Ectodermal cell (in vitro differentiated cells): ENCODE data around the gene SLC41A1.

Experiments used
- H3K27ac ChIP-seq: 2 replicates; pipeline ENCODE4 v1.7.0; 2013; ENCODE audit warnings: mild to moderate bottlenecking, low read depth, low read length; ENCODE audit not compliant: insufficient read depth, poor library complexity, severe bottlenecking
- H3K27me3 ChIP-seq: 2 replicates; pipeline ENCODE4 v1.7.0; 2013; ENCODE audit warnings: mild to moderate bottlenecking, low read length; ENCODE audit not compliant: insufficient read depth, control insufficient read depth, poor library complexity, severe bottlenecking
- H3K36me3 ChIP-seq: one replicate; pipeline ENCODE4 v1.7.0; 2013; ENCODE audit warnings: low read length; ENCODE audit not compliant: control insufficient read depth, insufficient read depth
- H3K4me1 ChIP-seq: one replicate; pipeline ENCODE4 v1.7.0; 2013; ENCODE audit warnings: low read length; ENCODE audit not compliant: control insufficient read depth, insufficient read depth
- H3K4me3 ChIP-seq: 2 replicates; pipeline ENCODE4 v1.7.0; 2013; ENCODE audit warnings: low read depth, low read length, control low read depth; ENCODE audit not compliant: insufficient read depth
- H3K9me3 ChIP-seq: 2 replicates; pipeline ENCODE4 v1.7.0; 2013; ENCODE audit warnings: mild to moderate bottlenecking, low read length, moderate library complexity; ENCODE audit not compliant: control insufficient read depth
- WGBS, 2 experiments: methylation state at CpG; one replicate each; pipeline ENCODE4 v1.1.7; 2013; ENCODE audit warnings: missing lambda C conversion rate in 2 of 2; 5-methylcytosine and 5-hydroxymethylcytosine counted together

The SLC41A1 gene

DNA sequence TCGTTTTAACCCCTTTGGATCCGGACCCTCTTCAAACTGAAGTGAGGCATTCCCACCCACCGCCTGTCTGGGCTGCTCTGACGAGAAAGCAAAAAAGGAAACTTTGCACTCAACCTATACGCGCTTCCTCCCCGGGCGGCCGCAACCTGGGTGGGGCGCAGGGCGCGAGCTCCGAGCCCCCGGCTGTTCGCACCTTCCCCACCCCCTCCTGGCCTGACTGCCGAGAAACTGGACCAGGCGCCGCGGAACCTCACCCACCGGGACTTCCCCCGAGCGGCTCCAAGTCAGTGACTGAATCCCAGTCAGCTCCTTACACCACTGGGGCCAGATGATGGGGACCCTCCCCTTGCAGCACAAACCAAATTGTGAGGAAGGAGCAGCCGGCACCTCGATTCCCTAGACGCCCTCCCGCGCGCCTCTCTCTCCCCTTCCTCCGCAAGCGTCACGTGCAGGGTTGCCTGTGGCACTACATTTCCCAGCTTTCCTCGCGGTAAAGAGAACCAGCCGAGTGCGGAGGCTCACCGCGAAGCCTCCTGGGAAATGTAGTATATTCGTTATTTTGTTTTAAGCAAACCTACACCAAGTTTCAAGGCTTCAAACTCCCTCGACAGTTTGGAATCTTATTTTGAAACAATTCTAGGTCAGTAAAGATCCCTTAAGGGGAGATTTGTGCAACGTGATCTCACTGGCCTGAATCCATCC is 37.8 kb downstream of the SLC41A1 start, which contains the start of gene RAB29:
TSS of gene RAB29 (minus strand) at position 468 of the 702 bp plus-strand sequence. CDS start 526 bp downstream, outside the sequence.
- Histone ChIP-seq H3K27ac (no peak within 1 kb of the TSS), H3K27me3 (peaks cover 37% of the 10 kb centered on the region), H3K4me1 (peaks cover 7% of the 10 kb centered on the region), H3K36me3 (no peaks in the 10 kb centered on the region), H3K9me3 (no peaks in the 10 kb centered on the region), H3K4me3 (peak within 1 kb of the TSS; percentile 78)
- 0 to 1% methylated on average over 37 to 40 of the region's 40 CpGs for WGBS, 2 experiments

DNA sequence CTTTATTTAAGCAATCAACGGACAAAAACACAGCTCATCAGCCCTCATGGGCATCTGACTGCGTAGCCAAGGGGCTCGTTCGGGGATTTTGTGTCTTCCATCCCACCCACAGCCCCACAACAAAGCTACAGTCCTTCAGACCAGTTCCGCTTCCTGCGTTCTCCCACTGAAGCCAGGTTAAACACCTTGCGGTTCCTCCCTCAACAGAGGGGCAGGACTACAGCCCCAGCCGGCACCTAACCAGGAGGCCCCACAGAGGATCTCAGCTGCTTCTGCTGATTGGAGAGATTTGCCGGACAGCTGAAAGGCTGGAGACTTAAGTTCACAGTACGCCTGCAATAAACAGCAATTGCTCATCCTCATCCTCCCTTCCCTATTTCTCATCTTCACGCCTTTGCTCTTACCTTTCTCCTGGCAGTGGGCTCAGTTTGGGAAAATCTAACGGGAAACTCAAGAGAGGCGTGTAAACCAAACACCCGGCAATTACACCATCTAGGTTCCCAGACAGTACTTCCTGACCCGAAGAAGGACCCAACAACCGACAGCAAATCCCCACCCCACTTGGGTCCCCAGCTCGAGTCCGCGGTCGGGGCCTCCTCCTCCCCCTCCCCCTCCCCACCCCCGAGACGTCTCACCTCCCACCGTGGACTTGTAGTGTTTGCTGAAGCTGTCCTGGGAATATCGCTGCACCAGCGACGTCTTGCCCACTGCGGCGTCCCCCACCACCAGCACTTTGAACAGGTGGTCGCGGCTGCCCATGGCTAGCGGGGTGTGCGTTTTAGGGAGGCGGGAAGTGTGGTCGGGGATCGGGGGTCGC is 38.6 kb downstream of the SLC41A1 start:
- H3K9me3 ChIP-seq: no peaks in the 10 kb centered on the region
- peak overlapping the region; percentile 78 for H3K4me3 ChIP-seq
- no peak overlapping the region for H3K27ac ChIP-seq
- WGBS, 2 experiments: 7 to 8% methylated on average over 35 to 36 of the region's 36 CpGs
- H3K4me1 ChIP-seq: peaks cover 7% of the 10 kb centered on the region
- H3K36me3 ChIP-seq: no peaks in the 10 kb centered on the region
- peaks cover 37% of the 10 kb centered on the region for H3K27me3 ChIP-seq

DNA sequence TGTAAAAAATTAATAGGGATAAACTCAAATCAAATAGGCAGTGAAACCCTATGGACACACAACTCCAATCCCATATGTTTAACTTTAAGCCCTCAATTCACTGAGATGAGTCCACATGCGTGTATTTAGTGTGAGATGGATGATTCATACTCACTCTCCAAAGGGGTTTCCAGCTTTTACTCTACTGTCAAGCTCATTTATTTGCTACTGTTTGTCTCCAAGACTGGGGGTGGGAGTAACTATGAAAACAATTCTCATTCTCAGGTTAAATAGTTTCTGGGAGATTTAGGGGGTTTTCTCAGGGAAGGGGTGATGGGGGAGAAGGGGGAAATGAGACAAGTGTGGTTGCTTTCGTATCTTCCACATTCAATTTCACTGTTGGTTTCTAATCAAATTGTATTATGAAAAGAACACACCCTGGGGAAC is 40.4 kb downstream of the SLC41A1 start:
- no peak overlapping the region for H3K27ac ChIP-seq
- H3K4me3 ChIP-seq: no peak overlapping the region
- no peaks in the 10 kb centered on the region for H3K36me3 ChIP-seq
- no peaks in the 10 kb centered on the region for H3K9me3 ChIP-seq
- H3K27me3 ChIP-seq: peaks cover 37% of the 10 kb centered on the region
- peaks cover 7% of the 10 kb centered on the region for H3K4me1 ChIP-seq
- WGBS, 2 experiments: 95 to 100% methylated on average over 2 of the region's 2 CpGs

DNA sequence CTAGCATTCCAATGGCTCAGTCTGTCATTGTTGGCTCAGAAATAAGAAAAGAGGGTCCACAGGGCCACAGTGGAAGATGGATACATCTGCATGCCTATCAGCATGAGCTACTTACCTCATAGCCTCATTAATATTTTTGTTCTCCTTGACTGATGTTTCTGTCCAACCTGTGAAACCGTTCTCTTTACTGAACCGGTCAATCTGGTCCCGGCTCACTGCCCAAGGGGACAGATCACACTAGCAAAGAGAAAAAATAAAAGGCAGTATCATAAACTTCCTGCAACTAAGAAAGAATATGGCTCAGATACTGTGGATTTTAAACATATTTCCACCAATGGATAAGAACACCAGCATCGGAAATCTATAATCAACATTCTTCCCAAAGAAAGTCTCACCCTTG is 42.4 kb downstream of the SLC41A1 start:
- Histone ChIP-seq H3K27ac (no peak overlapping the region), H3K4me3 (no peak overlapping the region), H3K9me3 (no peaks in the 10 kb centered on the region), H3K36me3 (no peaks in the 10 kb centered on the region), H3K4me1 (peaks cover 7% of the 10 kb centered on the region), H3K27me3 (peaks cover 29% of the 10 kb centered on the region)
- 94 to 95% methylated on average over 4 of the region's 4 CpGs for WGBS, 2 experiments

DNA sequence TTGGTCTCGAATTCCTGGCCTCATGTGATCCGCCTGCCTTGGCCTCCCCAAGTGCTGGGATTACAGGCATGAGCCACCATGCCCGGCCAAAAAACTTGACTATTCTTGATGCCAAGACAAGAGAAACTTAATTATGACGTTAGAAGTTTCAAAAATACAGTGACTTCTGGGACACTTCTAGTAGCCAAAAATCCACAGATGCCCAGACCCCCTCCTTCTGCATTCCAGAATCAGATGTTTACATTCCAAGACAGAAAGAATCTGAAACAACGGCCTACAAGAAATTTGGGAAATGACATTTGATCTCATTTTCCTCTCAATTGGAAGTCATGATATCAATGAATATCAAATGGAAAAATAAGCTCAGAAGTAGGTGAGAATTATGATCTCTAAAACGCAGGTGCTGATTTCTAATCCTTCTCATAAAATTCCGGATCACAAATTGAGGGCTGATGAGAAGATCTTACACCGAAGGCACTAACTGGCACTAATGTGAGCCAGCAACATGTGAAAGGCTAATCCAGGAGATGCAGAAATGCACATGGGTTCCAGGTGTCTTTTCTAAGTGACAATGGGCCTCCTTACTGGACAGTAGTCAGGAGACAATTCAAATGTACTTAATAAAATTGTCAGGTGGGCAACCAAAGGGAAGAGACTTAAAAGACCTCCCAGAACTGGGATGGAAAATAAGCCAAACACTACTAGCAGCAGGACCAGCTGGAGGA is 43.2 kb downstream of the SLC41A1 start:
- 91 to 94% methylated on average over 8 of the region's 8 CpGs for WGBS, 2 experiments
- Histone ChIP-seq H3K4me3 (no peak overlapping the region), H3K27ac (no peak overlapping the region), H3K36me3 (no peaks in the 10 kb centered on the region), H3K4me1 (peaks cover 7% of the 10 kb centered on the region), H3K27me3 (peaks cover 21% of the 10 kb centered on the region), H3K9me3 (no peaks in the 10 kb centered on the region)

DNA sequence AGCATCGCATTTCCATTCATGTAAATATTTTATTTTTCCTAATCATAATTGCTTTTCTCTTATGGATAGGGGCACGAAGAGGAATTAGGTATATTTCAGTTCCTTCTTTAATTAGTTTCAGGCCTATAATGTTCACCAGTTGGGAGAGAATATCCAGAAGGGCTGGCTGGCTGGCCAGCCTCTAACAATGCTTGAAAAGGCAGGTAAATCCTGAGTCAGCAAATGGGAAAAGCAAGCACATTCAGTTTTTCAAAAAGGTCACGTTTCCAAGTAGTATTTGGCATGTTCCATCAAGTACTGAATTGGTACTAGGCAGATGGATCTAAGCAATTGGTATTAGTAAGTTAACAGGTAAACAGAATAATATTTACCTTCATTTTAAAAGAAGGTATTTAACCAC is 45.8 kb downstream of the SLC41A1 start:
- Histone ChIP-seq H3K27me3 (no peaks in the 10 kb centered on the region), H3K4me1 (no peaks in the 10 kb centered on the region), H3K36me3 (no peaks in the 10 kb centered on the region), H3K27ac (no peak overlapping the region), H3K4me3 (no peak overlapping the region), H3K9me3 (no peaks in the 10 kb centered on the region)
- WGBS, 2 experiments: 79 to 94% methylated on average over 2 to 3 of the region's 3 CpGs

DNA sequence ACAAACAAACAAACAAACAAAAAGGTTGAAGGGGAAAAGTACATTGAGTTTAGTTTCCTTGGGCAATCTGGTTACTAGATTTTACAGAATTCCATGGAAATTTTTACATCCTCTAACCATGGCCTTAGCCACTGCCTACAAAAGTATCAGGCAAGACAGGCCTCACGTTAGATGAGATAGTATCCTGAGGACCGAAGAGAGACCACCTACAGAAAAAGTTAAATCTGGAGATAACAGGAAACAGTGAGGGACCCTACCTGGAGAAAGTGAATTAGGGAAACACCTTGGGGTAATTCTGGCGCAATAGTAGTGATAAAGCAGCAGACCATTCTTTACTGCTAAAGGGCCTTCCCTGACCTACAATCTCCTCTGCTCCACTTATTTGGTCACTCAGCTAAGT is 46.4 kb downstream of the SLC41A1 start:
- Histone ChIP-seq H3K27me3 (no peaks in the 10 kb centered on the region), H3K9me3 (no peaks in the 10 kb centered on the region), H3K27ac (no peak overlapping the region), H3K4me3 (no peak overlapping the region), H3K36me3 (no peaks in the 10 kb centered on the region), H3K4me1 (no peaks in the 10 kb centered on the region)
- WGBS, 2 experiments: 94 to 97% methylated on average over 3 of the region's 3 CpGs

DNA sequence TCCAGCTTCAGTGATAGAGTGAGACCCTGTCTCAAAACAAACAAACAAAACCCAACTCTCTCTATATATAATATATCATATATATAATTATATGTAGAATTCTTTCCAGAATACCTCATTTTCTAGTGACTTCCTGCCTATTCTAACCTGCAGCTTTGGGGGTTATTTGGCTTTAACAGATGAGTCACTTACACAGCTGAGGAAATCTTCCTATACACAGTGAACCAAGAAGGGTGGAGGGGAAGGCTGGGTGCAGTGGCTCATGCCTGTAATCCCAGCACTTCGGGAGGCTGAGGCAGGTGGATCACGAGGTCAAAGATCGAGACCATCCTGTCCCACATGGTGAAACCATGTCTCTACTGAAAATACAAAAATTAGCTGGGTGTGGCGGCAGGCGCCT is 47.0 kb downstream of the SLC41A1 start:
- H3K9me3 ChIP-seq: no peaks in the 10 kb centered on the region
- H3K4me3 ChIP-seq: no peak overlapping the region
- H3K27me3 ChIP-seq: no peaks in the 10 kb centered on the region
- no peaks in the 10 kb centered on the region for H3K4me1 ChIP-seq
- H3K27ac ChIP-seq: no peak overlapping the region
- H3K36me3 ChIP-seq: no peaks in the 10 kb centered on the region
- 75% methylated on average over 5 of the region's 5 CpGs for WGBS, 2 experiments

DNA sequence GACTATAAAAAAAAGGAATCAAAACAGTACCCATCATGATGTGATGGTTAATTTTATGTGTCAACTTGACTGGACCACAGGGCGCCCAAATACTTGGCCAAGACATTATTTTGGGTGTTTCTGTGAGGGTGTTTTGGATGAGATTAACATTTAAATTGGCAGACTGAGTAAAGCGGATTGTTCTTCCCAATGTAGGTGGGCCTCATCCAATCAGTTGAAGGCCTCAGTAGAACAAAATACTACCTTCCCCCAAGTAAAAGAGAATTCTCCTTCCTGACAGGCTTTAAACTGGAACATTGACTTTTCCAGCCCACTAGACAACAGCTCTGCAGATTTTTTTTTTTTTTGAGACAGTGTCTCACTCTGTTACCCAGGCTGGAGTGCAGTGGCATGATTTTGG is 48.4 kb downstream of the SLC41A1 start:
- no peaks in the 10 kb centered on the region for H3K27me3 ChIP-seq
- no peak overlapping the region for H3K27ac ChIP-seq
- H3K4me1 ChIP-seq: no peaks in the 10 kb centered on the region
- H3K36me3 ChIP-seq: no peaks in the 10 kb centered on the region
- no peaks in the 10 kb centered on the region for H3K9me3 ChIP-seq
- WGBS, 2 experiments: 92 to 96% methylated on average over 2 of the region's 2 CpGs
- H3K4me3 ChIP-seq: no peak overlapping the region

DNA sequence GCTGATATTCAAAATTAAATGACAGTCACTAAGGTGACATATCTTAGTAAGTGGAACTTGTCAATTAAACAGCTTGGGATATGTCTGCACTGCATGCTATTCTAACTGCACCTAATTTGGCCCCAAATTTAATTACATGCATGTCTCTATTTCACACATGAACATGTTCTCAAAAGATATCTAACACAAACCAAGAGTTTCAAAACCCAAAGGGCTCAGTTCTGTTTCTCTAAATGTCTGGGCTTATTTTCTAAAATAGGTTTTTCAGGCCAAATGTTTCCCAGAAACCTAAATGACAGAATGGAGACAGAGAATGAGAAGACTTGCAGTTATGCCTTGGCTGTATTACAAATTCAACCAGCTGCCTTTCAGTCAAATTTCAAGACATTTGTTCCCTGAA is 49.0 kb downstream of the SLC41A1 start:
- no peak overlapping the region for H3K27ac ChIP-seq
- no peaks in the 10 kb centered on the region for H3K36me3 ChIP-seq
- no peaks in the 10 kb centered on the region for H3K9me3 ChIP-seq
- H3K4me1 ChIP-seq: no peaks in the 10 kb centered on the region
- H3K27me3 ChIP-seq: no peaks in the 10 kb centered on the region
- no peak overlapping the region for H3K4me3 ChIP-seq
